ENCODE results near the gene HIVEP1. TPM values are rescaled to one million over a fixed set of nuclear protein-coding genes. Genes with fewer than 3 reads are reported as not detected.

The HIVEP1 gene
- total and polyA plus RNA-seq, 4 donors: 2.7 to 27.2 (median 6.2) TPM

DNA sequence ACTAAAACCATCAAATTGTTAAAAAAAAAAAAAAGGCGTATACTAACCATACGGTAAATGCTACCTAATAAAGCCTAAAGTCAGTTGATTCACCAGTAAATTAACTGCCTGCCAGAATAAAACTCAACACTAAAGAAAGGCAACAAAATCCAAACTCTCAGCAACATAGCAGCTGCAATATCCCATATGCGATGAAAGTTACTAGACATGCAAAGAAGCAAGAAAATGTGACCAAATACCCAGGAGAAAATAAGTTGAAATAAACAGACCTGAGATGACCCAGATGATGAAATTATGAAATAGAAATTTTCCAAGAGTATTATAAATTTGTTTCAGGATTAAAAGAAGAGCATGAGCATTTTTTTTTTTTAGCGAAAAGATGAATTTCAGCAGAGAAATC lies 174.4 kb downstream of the HIVEP1 start:
- TF ChIP-seq GABPA (IDR thresholded peaks at IDR 0.05 in 1 of 2, conservative IDR thresholded peaks at IDR 0.05 in 1 of 2) (no peak), HNF4G (IDR thresholded peaks at IDR 0.05) (no peak), YY1 (IDR thresholded peaks at IDR 0.05) (no peak)
- no peaks in the 10 kb centered on the region for H3K27me3 ChIP-seq (ENCODE audit: control insufficient read depth in 4 of 4, insufficient read depth in 4 of 4, low read length in 3 of 4)
- H3K4me1 ChIP-seq (ENCODE audit: control insufficient read depth in 4 of 4, insufficient read depth in 4 of 4, low read length in 3 of 4): no peaks in the 10 kb centered on the region
- H3K4me3 ChIP-seq (ENCODE audit: low read depth in 1 of 3, low read length in 3 of 3): no peak overlapping the region
- no peak overlapping the region for H3K27ac ChIP-seq (ENCODE audit: low read depth in 1 of 2, low read length in 2 of 2)
- DNase-seq (ENCODE audit: low spot score): no peak
- 68% methylated on average over 4 of the region's 4 CpGs for WGBS
- H3K9ac ChIP-seq (ENCODE audit: low read depth in 1 of 2, low read length in 2 of 2): no peak overlapping the region
- H3K9me3 ChIP-seq (ENCODE audit: control insufficient read depth in 4 of 4, low read length in 3 of 4): no peaks in the 10 kb centered on the region
- no peaks in the 10 kb centered on the region for H3K36me3 ChIP-seq (ENCODE audit: control insufficient read depth in 4 of 4, insufficient read depth in 3 of 4, low read depth in 1 of 4, low read length in 3 of 4)

DNA sequence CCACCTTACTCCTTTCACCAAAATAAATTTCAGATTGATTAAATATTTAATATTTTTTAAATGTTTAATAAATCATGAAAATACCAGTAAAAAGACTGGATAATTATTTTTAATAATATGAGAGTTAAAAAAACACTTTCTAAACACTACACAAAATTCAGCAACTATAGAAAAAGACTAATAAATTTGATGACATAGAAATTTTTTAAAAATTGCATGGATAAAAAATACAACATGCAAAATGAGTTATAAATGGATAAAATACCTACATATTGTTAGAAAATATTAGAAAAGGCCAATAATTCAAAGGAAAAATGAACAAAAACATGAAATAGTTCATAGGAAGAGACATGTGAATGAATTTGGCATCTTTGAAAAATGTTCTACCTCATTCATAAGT lies 177.0 kb downstream of the HIVEP1 start:
- H3K9ac ChIP-seq (ENCODE audit: low read depth in 1 of 2, low read length in 2 of 2): no peak overlapping the region
- H3K27ac ChIP-seq (ENCODE audit: low read depth in 1 of 2, low read length in 2 of 2): no peak overlapping the region
- H3K4me1 ChIP-seq (ENCODE audit: control insufficient read depth in 4 of 4, insufficient read depth in 4 of 4, low read length in 3 of 4): no peaks in the 10 kb centered on the region
- no peaks in the 10 kb centered on the region for H3K9me3 ChIP-seq (ENCODE audit: control insufficient read depth in 4 of 4, low read length in 3 of 4)
- H3K36me3 ChIP-seq (ENCODE audit: control insufficient read depth in 4 of 4, insufficient read depth in 3 of 4, low read depth in 1 of 4, low read length in 3 of 4): no peaks in the 10 kb centered on the region
- H3K27me3 ChIP-seq (ENCODE audit: control insufficient read depth in 4 of 4, insufficient read depth in 4 of 4, low read length in 3 of 4): no peaks in the 10 kb centered on the region
- TF ChIP-seq, protein P1, sequence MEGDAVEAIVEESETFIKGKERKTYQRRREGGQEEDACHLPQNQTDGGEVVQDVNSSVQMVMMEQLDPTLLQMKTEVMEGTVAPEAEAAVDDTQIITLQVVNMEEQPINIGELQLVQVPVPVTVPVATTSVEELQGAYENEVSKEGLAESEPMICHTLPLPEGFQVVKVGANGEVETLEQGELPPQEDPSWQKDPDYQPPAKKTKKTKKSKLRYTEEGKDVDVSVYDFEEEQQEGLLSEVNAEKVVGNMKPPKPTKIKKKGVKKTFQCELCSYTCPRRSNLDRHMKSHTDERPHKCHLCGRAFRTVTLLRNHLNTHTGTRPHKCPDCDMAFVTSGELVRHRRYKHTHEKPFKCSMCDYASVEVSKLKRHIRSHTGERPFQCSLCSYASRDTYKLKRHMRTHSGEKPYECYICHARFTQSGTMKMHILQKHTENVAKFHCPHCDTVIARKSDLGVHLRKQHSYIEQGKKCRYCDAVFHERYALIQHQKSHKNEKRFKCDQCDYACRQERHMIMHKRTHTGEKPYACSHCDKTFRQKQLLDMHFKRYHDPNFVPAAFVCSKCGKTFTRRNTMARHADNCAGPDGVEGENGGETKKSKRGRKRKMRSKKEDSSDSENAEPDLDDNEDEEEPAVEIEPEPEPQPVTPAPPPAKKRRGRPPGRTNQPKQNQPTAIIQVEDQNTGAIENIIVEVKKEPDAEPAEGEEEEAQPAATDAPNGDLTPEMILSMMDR (IDR thresholded peaks at IDR 0.05; ENCODE audit: low read depth, low read length, missing input control): no peak
- TF ChIP-seq FOXA1 (IDR thresholded peaks at IDR 0.05) (no peak), FOXA2 (IDR thresholded peaks at IDR 0.05) (no peak), GABPA (IDR thresholded peaks at IDR 0.05 in 1 of 2, conservative IDR thresholded peaks at IDR 0.05 in 1 of 2) (no peak), RAD21 (IDR thresholded peaks at IDR 0.05) (no peak), HNF4A (conservative IDR thresholded peaks at IDR 0.05) (no peak), SP1 (IDR thresholded peaks at IDR 0.05) (no peak)
- TF ChIP-seq, protein P2, sequence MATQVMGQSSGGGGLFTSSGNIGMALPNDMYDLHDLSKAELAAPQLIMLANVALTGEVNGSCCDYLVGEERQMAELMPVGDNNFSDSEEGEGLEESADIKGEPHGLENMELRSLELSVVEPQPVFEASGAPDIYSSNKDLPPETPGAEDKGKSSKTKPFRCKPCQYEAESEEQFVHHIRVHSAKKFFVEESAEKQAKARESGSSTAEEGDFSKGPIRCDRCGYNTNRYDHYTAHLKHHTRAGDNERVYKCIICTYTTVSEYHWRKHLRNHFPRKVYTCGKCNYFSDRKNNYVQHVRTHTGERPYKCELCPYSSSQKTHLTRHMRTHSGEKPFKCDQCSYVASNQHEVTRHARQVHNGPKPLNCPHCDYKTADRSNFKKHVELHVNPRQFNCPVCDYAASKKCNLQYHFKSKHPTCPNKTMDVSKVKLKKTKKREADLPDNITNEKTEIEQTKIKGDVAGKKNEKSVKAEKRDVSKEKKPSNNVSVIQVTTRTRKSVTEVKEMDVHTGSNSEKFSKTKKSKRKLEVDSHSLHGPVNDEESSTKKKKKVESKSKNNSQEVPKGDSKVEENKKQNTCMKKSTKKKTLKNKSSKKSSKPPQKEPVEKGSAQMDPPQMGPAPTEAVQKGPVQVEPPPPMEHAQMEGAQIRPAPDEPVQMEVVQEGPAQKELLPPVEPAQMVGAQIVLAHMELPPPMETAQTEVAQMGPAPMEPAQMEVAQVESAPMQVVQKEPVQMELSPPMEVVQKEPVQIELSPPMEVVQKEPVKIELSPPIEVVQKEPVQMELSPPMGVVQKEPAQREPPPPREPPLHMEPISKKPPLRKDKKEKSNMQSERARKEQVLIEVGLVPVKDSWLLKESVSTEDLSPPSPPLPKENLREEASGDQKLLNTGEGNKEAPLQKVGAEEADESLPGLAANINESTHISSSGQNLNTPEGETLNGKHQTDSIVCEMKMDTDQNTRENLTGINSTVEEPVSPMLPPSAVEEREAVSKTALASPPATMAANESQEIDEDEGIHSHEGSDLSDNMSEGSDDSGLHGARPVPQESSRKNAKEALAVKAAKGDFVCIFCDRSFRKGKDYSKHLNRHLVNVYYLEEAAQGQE (IDR thresholded peaks at IDR 0.05): no peak
- TF ChIP-seq, protein P3, sequence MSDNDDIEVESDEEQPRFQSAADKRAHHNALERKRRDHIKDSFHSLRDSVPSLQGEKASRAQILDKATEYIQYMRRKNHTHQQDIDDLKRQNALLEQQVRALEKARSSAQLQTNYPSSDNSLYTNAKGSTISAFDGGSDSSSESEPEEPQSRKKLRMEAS (IDR thresholded peaks at IDR 0.05): no peak
- no peak overlapping the region for H3K4me3 ChIP-seq (ENCODE audit: low read depth in 1 of 3, low read length in 3 of 3)
- DNase-seq (ENCODE audit: low spot score): no peak

DNA sequence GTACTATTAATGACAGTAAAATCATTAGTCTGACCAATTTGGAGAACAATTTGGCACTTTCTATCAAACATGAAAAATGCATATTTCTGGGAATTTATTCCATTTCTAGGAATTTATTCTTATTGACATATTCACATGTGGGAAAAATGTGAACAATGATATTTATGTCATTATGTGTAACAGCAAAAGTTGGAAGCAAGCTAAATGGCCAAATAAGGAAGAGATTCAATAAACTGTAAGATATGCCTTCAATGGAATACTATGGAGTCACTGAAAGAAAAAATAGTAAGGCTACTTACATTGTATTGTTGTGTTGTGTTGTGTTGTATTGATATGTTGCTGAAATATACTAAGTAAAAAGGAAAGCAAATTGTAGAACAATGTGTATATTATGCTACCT lies 177.5 kb downstream of the HIVEP1 start:
- DNase-seq (ENCODE audit: low spot score): no peak

More for the DNA sequence above, 177.5 kb downstream of the HIVEP1 start:
- Histone ChIP-seq H3K27ac (ENCODE audit: low read depth in 1 of 2, low read length in 2 of 2) (no peak overlapping the region), H3K9me3 (ENCODE audit: control insufficient read depth in 4 of 4, low read length in 3 of 4) (no peaks in the 10 kb centered on the region), H3K4me3 (ENCODE audit: low read depth in 1 of 3, low read length in 3 of 3) (no peak overlapping the region), H3K36me3 (ENCODE audit: control insufficient read depth in 4 of 4, insufficient read depth in 3 of 4, low read depth in 1 of 4, low read length in 3 of 4) (no peaks in the 10 kb centered on the region), H3K9ac (ENCODE audit: low read depth in 1 of 2, low read length in 2 of 2) (no peak overlapping the region), H3K4me1 (ENCODE audit: control insufficient read depth in 4 of 4, insufficient read depth in 4 of 4, low read length in 3 of 4) (no peaks in the 10 kb centered on the region), H3K27me3 (ENCODE audit: control insufficient read depth in 4 of 4, insufficient read depth in 4 of 4, low read length in 3 of 4) (no peaks in the 10 kb centered on the region)
- TF ChIP-seq NR2F2 (IDR thresholded peaks at IDR 0.05): no peak
- no peak for TF ChIP-seq FOXA1 (IDR thresholded peaks at IDR 0.05)
